ENCODE data around the gene RLF.

The RLF gene

DNA sequence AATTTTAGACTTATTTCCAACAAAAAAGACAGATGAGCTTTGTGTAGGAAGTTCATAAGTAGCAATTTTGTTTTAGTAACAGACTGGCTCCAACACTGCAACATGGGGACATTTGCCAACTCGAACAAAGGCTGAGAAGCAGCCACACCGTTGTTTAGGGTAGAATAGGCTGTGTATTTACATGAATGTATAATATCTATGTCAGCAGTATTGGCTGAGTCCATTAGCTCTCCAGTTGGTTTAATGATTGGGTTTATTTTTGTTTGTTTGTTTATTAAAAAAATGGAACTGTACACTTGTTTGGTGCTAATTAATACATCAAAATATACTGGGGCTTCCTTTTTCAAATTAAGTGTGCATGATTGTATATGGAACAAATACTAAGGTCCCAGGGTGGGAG, 79.2 kb downstream of the RLF start:
- DNase-seq, result no peak

- no peak for DNase-seq
Measured at GRCh38 chr1:40241362-40241761, 80.2 kb downstream of the RLF start.

- no peak for DNase-seq
Measured at GRCh38 chr1:40243351-40243750, 82.2 kb downstream of the RLF start.

DNA sequence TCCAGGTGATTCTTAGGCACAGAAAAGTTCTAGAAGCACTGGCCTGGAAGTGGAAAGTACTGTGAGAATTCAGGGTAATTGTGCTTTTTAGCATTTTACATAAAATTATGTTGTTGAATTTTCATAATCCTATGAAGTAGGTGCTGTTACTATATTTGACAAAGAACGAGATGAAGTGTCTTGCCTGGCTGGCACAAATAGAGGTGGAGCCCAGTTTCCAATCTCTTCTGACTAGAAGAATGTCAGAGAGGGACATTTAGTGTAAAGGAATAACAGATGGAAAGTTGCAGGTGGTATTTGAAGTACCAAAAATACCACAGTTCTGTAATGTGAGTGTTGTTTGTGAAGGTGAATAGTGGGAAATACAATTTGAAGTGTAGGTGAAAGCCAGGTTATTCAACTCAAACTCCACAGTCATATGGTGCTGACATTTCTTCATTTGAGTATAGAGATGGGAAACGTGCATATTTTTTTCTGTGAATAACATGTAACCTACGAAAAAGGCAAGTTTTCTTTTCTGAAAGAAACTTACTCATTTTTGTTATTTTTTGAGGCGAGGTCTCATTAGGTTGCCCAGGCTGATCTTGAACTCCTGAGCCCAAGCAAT, 83.1 kb downstream of the RLF start:
- DNase-seq, result no peak

DNA sequence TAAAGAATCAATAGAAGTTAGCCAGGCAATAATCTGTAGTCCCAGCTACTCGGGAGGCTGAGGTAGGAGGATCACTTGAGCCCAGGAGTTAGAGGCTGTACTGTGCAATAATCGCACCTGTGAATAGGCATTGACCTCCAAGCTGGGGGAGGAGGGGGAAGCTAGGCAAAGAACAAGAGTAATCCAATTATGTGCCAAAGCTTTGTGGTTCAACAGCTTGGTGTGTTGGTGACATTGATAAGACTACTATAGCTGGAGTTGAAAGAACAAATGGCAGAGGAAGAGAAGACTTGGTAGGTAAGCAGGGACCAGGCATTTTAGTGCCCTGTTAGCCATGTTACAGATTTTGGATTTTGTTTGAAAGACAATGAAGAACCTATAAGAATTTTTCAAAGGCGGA, 84.5 kb downstream of the RLF start:
- DNase-seq, result no peak

- no peak for DNase-seq
Measured at GRCh38 chr1:40247655-40248054, 86.5 kb downstream of the RLF start, which contains the start of gene TMCO2. Gene TMCO2 (plus strand): TSS chr1:40247937. CDS start chr1:40247994, 57 bp downstream.

GRCh38 chr1:40248412-40248811, 87.2 kb downstream of the RLF start:
- no peak for DNase-seq

GRCh38 chr1:40251456-40251855, 90.3 kb downstream of the RLF start:
- DNase-seq, result no peak

DNA sequence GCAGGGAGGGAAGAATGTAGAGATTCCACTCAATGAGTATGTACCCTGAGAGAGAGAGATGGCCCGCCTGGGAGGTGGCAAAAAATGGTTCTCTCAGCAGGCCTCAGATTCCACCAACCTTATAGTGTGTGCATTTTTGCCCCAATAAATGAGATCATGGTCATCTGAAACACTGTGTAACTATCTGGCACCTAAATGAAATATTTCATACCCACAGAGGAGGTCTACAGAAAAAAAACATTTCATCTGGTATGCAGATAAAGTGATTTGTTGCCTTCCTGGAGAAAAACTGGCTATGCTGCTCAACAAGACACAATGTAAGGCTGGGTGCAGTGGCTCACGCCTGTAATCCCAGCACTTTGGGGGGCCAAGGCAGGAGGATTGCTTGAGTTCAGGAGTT, 91.4 kb downstream of the RLF start:
- DNase-seq, result no peak

DNA sequence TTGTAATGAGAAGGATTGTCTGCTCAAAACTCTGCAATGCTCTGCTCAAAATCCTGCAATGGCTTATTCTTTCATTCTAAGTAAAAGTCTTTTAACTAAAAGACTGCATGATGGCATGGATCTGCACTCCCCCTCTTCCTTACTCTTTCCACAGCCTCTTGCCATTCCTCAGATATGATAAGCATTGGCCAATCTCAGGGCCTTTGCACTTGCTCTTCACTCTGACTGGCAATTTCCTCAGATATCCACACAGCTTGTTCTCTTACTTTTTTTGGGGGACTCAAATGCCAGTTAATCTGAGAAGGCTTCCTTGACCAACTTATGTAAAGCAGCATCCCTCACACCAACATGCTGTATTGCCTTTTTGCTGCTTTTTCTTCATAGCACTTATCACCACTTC, 94.0 kb downstream of the RLF start:
- no peak for DNase-seq

- DNase-seq, result no peak
Measured at GRCh38 chr1:40256401-40257084, 95.4 kb downstream of the RLF start.

DNA sequence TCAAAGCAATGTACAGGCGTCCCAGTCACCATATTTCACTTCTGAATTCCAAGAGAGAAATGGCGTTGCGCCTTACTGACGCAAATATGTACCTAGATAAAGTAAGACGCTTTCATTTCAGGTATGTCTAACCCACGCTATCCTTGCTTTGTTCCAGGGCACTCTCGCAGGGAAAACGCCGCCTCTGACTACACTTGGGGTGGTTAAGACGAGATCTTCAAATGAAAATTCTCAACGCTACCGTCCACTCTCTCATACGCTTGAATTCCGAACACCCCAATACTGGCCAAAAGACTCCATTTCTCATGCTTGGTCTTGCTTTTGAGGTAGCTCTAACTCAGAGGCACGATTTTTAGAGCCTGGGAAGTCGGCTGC, 96.1 kb downstream of the RLF start:
- DNase-seq, result no peak

DNA sequence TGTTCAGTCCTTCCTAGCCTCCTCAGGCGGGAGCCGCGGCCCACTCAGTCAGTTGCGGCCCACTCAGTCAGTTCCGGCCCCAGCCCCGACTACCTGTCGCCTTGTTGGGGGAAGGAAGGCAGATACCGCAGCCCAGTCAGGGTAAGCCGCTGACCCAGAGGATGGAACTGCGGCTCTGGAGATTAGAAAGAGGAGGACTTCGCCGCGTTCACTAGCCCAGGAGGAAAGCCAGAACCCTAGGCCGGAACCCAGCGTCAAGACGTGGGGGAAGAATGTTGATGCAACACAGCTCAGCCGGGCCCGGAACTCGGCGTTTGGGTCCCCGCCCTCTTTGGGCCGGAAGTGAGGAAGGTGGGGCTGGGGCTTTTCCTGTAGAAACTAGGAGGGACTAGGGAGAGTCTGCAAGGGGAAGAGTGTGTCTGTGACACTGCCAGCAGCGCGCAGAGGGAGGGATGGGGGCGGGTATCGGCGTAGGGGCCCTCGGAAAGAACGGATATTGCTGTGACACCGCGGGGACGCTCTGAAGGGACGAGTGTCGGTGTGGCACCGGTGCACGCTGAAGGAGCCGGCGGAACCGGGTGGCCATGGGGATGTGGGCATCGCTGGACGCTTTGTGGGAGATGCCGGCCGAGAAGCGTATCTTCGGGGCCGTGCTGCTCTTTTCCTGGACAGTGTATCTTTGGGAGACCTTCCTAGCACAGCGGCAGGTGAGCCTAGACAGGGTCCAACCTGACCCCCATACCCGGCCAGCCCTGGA, 96.7 kb downstream of the RLF start, which contains the start of gene ZMPSTE24:
Gene ZMPSTE24, plus strand, starts transcription at position 549 of the 757 bp plus-strand sequence. Its CDS starts 36 bp downstream, at position 585.
- peak; percentile 98 for DNase-seq

- no peak for DNase-seq
Measured at GRCh38 chr1:40258445-40258769, 97.2 kb downstream of the RLF start.

DNA sequence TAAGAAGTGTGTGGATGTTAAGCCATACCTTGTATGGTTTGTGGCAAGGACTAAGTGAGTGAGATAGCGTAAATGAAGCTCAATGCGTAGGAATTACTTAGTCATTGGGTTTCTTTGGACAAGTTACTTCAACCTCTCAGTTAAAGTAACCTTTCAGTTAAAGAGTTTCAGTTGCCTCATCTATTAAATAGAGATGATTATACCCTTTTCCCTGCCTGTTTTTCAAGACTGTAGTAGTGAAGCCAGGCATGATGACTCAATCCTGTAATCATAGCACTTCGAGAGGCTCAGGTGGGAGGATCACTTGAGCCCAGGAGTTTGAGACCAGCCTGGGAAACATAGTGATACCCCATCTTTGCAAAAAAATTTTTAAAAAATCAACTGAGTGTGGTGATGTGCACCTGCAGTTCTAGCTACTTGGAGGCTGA, 103.2 kb downstream of the RLF start:
- DNase-seq, result no peak

GRCh38 chr1:40265298-40265697, 104.1 kb downstream of the RLF start:
- no peak for DNase-seq

DNA sequence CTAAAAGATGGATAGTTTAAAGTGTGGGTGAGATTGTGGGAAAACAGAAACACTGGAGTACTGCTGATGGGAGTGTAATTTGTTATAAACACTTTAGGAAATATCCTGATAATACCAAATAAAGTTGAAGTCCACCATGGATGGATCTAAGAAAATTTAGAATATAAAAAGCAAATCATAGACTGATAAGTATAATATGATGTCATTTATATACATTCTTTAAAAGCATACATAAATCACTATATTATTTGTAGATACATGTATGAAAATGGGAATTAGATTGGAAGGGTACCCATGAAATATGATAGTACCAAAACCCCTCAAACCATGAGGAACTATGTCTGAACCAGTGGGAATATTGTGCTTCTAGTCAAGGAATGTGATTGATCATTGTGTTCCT, 104.7 kb downstream of the RLF start:
- no peak for DNase-seq

GRCh38 chr1:40266786-40267535, 105.8 kb downstream of the RLF start:
- DNase-seq, result no peak

GRCh38 chr1:40267767-40268187, 106.6 kb downstream of the RLF start:
- no peak for DNase-seq

DNA sequence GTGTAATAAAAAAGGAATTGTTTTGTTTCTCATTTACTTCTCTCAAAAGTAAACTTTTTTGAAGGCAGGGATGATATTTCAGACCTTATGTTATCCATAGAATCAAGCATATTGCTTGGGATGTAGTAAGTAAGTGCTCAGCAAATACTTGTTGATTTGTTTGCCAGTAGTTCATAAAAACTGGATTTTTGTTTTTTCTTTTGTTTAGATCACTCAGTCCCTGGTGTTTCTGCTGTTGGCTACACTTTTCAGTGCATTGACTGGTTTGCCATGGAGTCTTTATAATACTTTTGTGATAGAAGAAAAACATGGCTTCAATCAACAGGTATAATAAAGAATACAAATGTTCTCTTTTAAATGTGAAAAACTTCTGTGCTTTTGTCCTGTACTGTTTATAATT, 107.0 kb downstream of the RLF start:
- DNase-seq, result no peak

DNA sequence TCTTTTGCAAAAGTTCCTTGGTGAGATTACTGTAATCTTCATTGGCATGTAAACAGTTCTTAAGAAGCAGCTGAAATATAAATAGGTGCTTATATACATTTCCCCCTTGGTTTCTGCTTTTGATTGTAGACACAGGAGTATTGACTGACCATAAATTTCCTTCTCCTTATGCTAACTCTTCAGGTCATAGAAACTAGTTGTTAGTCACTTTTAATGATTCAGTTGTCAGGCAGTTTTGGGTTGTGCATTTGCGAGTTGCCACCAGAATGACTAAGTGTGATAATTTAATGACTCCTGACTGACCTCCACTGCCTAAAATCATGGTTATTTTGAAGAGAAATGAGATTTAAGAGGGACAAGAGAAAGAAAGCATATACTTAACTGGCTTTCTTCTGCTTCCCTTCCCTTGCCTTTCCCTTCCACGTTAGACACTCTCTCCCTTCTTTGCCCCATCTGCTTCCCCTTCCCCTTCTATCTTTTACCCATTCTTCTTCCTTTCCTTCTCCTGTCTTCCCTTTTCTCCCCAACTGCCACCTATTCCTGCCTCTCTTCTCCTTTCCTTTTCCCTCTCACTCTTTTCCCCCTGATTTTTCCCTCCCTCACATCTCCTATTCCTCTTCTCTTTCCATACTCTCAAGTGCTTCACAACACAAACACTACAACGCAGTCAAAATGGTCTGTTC, 109.1 kb downstream of the RLF start:
- no peak for DNase-seq

GRCh38 chr1:40272653-40273213, 111.5 kb downstream of the RLF start:
- DNase-seq, result no peak
